Trophoblast cell (in vitro differentiated cells and primary cell): ENCODE data around the gene C4orf33.

Experiments
- DNase-seq, 2 donors: peaks; one replicate each; pipeline ENCODE4 v3.0.0-alpha.2; 2016
- H2AFZ ChIP-seq: 2 replicates; pipeline ENCODE4 v1.6.1; 2013; ENCODE audit warnings: low read length, moderate library complexity, mild to moderate bottlenecking; ENCODE audit not compliant: insufficient read depth, poor library complexity
- H2AK5ac ChIP-seq: 2 replicates; pipeline ENCODE4 v1.6.1; 2013; ENCODE audit warnings: mild to moderate bottlenecking, low read length
- H2BK120ac ChIP-seq: 2 replicates; pipeline ENCODE4 v1.6.1; 2013; ENCODE audit warnings: low read length, mild to moderate bottlenecking, moderate library complexity; ENCODE audit not compliant: insufficient read depth, poor library complexity
- H2BK12ac ChIP-seq: 2 replicates; pipeline ENCODE4 v1.6.1; 2013; ENCODE audit warnings: mild to moderate bottlenecking, low read length, moderate library complexity
- H2BK5ac ChIP-seq: 2 replicates; pipeline ENCODE4 v1.6.1; 2013; ENCODE audit warnings: low read length, low read depth, moderate library complexity, mild to moderate bottlenecking; ENCODE audit not compliant: poor library complexity
- H3K14ac ChIP-seq: 2 replicates; pipeline ENCODE4 v1.6.1; 2013; ENCODE audit warnings: mild to moderate bottlenecking, low read length
- H3K18ac ChIP-seq: 2 replicates; pipeline ENCODE4 v1.6.1; 2013; ENCODE audit warnings: mild to moderate bottlenecking, low read length
- H3K23ac ChIP-seq: 2 replicates; pipeline ENCODE4 v1.6.1; 2013; ENCODE audit warnings: low read length
- H3K27ac ChIP-seq: 2 replicates; pipeline ENCODE4 v1.5.1; 2013; ENCODE audit warnings: low read depth, mild to moderate bottlenecking, inconsistent platforms, low read length, moderate library complexity
- H3K27me3 ChIP-seq: 2 replicates; pipeline ENCODE4 v1.6.1; 2013; ENCODE audit warnings: inconsistent platforms, mild to moderate bottlenecking, low read length, moderate library complexity; ENCODE audit not compliant: insufficient read depth
- H3K36me3 ChIP-seq, 2 experiments: 1 replicate in 1 of 2; 2 replicates in 1 of 2; pipeline ENCODE4 v1.6.1; 2013; ENCODE audit warnings: low read length in 2 of 2, mild to moderate bottlenecking in 2 of 2, moderate library complexity in 1 of 2; ENCODE audit not compliant: insufficient read depth in 2 of 2, control insufficient read depth in 1 of 2
- H3K4ac ChIP-seq: 2 replicates; pipeline ENCODE4 v1.6.1; 2013; ENCODE audit warnings: low read depth, mild to moderate bottlenecking, low read length, moderate library complexity
- H3K4me1 ChIP-seq, 2 experiments: 1 replicate in 1 of 2; 2 replicates in 1 of 2; pipeline ENCODE4 v1.6.1; 2013; ENCODE audit warnings: low read length in 2 of 2, mild to moderate bottlenecking in 2 of 2, moderate library complexity in 1 of 2; ENCODE audit not compliant: insufficient read depth in 2 of 2, control insufficient read depth in 1 of 2
- H3K4me2 ChIP-seq: 2 replicates; pipeline ENCODE4 v1.6.1; 2013; ENCODE audit warnings: inconsistent platforms, mild to moderate bottlenecking, low read length, moderate library complexity
- H3K4me3 ChIP-seq: 2 replicates; pipeline ENCODE4 v1.5.1; 2013; ENCODE audit warnings: mild to moderate bottlenecking, low read depth, low read length, inconsistent platforms
- H3K79me1 ChIP-seq: one replicate; pipeline ENCODE4 v1.6.1; 2013; ENCODE audit warnings: low read length
- H3K79me2 ChIP-seq: 2 replicates; pipeline ENCODE4 v1.6.1; 2013; ENCODE audit warnings: low read length, mild to moderate bottlenecking; ENCODE audit not compliant: control insufficient read depth, insufficient read depth, poor library complexity
- H3K9ac ChIP-seq: 2 replicates; pipeline ENCODE4 v1.6.1; 2013; ENCODE audit warnings: mild to moderate bottlenecking, low read length
- H3K9me3 ChIP-seq: 2 replicates; pipeline ENCODE4 v1.6.1; 2013; ENCODE audit warnings: low read depth, mild to moderate bottlenecking, control low read depth, inconsistent platforms, low read length; ENCODE audit not compliant: insufficient read depth
- H4K12ac ChIP-seq: 2 replicates; pipeline ENCODE4 v1.6.1; 2013; ENCODE audit warnings: low read depth, mild to moderate bottlenecking, low read length, moderate library complexity
- H4K8ac ChIP-seq: 2 replicates; pipeline ENCODE4 v1.6.1; 2013; ENCODE audit warnings: low read depth, mild to moderate bottlenecking, low read length, moderate library complexity
- H4K91ac ChIP-seq: one replicate; pipeline ENCODE4 v1.6.1; 2013; ENCODE audit warnings: low read depth, mild to moderate bottlenecking, low read length, moderate library complexity
- WGBS: extraction: QIAGEN DNeasy Blood & Tissue Kit; methylation state at CpG from one replicate; pipeline ENCODE4 v1.1.7; 2013; ENCODE audit warnings: missing lambda C conversion rate; ENCODE audit not compliant: insufficient read length, insufficient coverage; ENCODE audit errors: extremely low coverage; 5-methylcytosine and 5-hydroxymethylcytosine counted together

The C4orf33 gene

GRCh38 chr4:129152350-129152749 is 56.4 kb downstream of the C4orf33 start:
- Histone ChIP-seq H2BK12ac (no peak overlapping the region), H3K27ac (no peak overlapping the region), H3K4me2 (no peak overlapping the region), H3K4ac (no peak overlapping the region), H3K36me3 (no peaks in the 10 kb centered on the region), H3K23ac (no peak overlapping the region), H3K14ac (no peak overlapping the region), H2AFZ (no peak overlapping the region), H4K8ac (no peak overlapping the region), H2BK120ac (no peak overlapping the region), H4K12ac (no peak overlapping the region), H3K9ac (no peak overlapping the region), H2BK5ac (no peak overlapping the region), H4K91ac (no peak overlapping the region), H3K27me3 (no peaks in the 10 kb centered on the region), H3K79me1 (no peaks in the 10 kb centered on the region), H3K18ac (no peak overlapping the region), H2AK5ac (no peak overlapping the region), H3K4me1 (no peaks in the 10 kb centered on the region), H3K79me2 (no peaks in the 10 kb centered on the region), H3K9me3 (no peaks in the 10 kb centered on the region), H3K4me3 (no peak overlapping the region)
- no CpG with 5 or more reads among the region's 2 CpGs for WGBS
- DNase-seq: no peak

- Histone ChIP-seq H4K8ac (no peak overlapping the region), H3K18ac (no peak overlapping the region), H3K79me2 (no peaks in the 10 kb centered on the region), H3K36me3 (no peaks in the 10 kb centered on the region), H2AK5ac (no peak overlapping the region), H3K9ac (no peak overlapping the region), H3K27ac (no peak overlapping the region), H4K91ac (no peak overlapping the region), H3K23ac (no peak overlapping the region), H3K9me3 (no peaks in the 10 kb centered on the region), H3K4me2 (no peak overlapping the region), H3K27me3 (no peaks in the 10 kb centered on the region), H2AFZ (no peak overlapping the region), H2BK5ac (no peak overlapping the region), H3K79me1 (no peaks in the 10 kb centered on the region), H2BK120ac (no peak overlapping the region), H4K12ac (no peak overlapping the region), H3K4ac (no peak overlapping the region), H3K4me3 (no peak overlapping the region), H3K14ac (no peak overlapping the region), H3K4me1 (no peaks in the 10 kb centered on the region), H2BK12ac (no peak overlapping the region)
- no CpG with 5 or more reads among the region's 1 CpG for WGBS
- DNase-seq: no peak
These were observed 57.7 kb downstream of the C4orf33 start for GRCh38 chr4:129153700-129154099.

- Histone ChIP-seq H2BK12ac (no peak overlapping the region), H3K4ac (no peak overlapping the region), H4K91ac (no peak overlapping the region), H3K36me3 (no peaks in the 10 kb centered on the region), H3K79me2 (no peaks in the 10 kb centered on the region), H2AK5ac (no peak overlapping the region), H3K4me1 (no peaks in the 10 kb centered on the region), H3K18ac (no peak overlapping the region), H3K9me3 (no peaks in the 10 kb centered on the region), H2BK120ac (no peak overlapping the region), H3K23ac (no peak overlapping the region), H3K4me2 (no peak overlapping the region), H3K9ac (no peak overlapping the region), H3K14ac (no peak overlapping the region), H2AFZ (no peak overlapping the region), H3K79me1 (no peaks in the 10 kb centered on the region), H4K8ac (no peak overlapping the region), H4K12ac (no peak overlapping the region), H3K4me3 (no peak overlapping the region), H3K27ac (no peak overlapping the region), H3K27me3 (no peaks in the 10 kb centered on the region), H2BK5ac (no peak overlapping the region)
- no peak for DNase-seq
These were observed 66.5 kb downstream of the C4orf33 start for GRCh38 chr4:129162450-129162849.

GRCh38 chr4:129163427-129163826 is 67.5 kb downstream of the C4orf33 start:
- Histone ChIP-seq H4K12ac (no peak overlapping the region), H3K23ac (no peak overlapping the region), H2AFZ (no peak overlapping the region), H3K27ac (no peak overlapping the region), H2AK5ac (no peak overlapping the region), H4K91ac (no peak overlapping the region), H3K9ac (no peak overlapping the region), H3K36me3 (no peaks in the 10 kb centered on the region), H3K79me2 (no peaks in the 10 kb centered on the region), H3K79me1 (no peaks in the 10 kb centered on the region), H3K4ac (no peak overlapping the region), H3K14ac (no peak overlapping the region), H3K18ac (no peak overlapping the region), H2BK5ac (no peak overlapping the region), H3K9me3 (no peaks in the 10 kb centered on the region), H3K4me3 (no peak overlapping the region), H2BK120ac (no peak overlapping the region), H3K27me3 (no peaks in the 10 kb centered on the region), H2BK12ac (no peak overlapping the region), H3K4me1 (no peaks in the 10 kb centered on the region), H4K8ac (no peak overlapping the region), H3K4me2 (no peak overlapping the region)
- no CpG with 5 or more reads among the region's 3 CpGs for WGBS
- no peak for DNase-seq
